ENCODE measurements around the gene TFB1M.

DNA sequence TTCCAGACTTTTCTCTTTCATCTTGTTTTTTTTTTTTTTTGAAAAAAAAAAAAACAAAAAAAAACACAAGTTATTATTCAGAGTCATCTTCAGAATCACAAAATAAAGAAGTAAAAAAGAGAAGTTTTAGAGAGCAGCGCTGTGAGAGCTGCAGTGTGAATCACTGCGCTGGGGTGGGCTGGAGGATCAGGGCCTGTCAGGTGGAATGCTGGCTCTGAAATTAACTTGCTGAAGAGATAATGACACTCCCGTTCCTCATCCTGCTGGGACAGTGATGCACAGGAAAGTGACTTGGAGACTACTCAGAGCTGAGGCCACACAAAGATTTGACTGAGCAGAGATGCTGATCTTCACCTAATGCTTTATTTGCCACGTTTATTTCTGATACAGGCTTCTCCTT is 93.2 kb downstream of the TFB1M start:
- TF ChIP-seq, protein P1, sequence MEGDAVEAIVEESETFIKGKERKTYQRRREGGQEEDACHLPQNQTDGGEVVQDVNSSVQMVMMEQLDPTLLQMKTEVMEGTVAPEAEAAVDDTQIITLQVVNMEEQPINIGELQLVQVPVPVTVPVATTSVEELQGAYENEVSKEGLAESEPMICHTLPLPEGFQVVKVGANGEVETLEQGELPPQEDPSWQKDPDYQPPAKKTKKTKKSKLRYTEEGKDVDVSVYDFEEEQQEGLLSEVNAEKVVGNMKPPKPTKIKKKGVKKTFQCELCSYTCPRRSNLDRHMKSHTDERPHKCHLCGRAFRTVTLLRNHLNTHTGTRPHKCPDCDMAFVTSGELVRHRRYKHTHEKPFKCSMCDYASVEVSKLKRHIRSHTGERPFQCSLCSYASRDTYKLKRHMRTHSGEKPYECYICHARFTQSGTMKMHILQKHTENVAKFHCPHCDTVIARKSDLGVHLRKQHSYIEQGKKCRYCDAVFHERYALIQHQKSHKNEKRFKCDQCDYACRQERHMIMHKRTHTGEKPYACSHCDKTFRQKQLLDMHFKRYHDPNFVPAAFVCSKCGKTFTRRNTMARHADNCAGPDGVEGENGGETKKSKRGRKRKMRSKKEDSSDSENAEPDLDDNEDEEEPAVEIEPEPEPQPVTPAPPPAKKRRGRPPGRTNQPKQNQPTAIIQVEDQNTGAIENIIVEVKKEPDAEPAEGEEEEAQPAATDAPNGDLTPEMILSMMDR (IDR thresholded peaks at IDR 0.05) = no peak
- TF ChIP-seq ZFX (IDR thresholded peaks at IDR 0.05; ENCODE audit: borderline replicate concordance) = no peak

All from 22Rv1 (cell line).